SK-N-MC (cell line): ENCODE data around the gene POU4F3.

Experiments used
- EZH2 ChIP-seq: fragments of 200-600 bp; sonication (generic); IDR thresholded peaks from one replicate; pipeline ENCODE4 v1.6.1; 2017; ENCODE audit warnings: antibody characterized with exemption
- POLR2AphosphoS5 ChIP-seq: IDR thresholded peaks from 2 replicates; pipeline ENCODE4 v1.6.1; 2012; ENCODE audit warnings: mild to moderate bottlenecking, low read depth, low read length, borderline replicate concordance

DNA sequence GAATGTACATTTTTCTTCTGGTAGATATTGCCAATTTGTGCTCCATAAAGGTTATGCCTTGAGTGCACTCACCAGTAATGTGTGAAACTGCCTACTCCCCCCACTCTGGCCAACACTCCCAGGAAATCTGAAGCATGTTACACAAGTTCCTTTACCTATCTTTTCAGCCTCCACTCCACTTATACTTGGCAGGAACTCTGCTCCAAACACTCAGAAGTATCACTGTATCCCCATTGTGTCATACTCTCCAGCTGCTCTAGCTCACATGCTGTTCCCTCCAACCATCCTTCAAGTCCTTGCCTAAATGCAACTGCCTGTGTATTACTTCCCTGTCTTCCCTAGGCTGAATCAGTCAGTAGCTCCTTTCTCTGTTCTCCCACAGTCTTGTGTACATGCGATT lies 28.3 kb downstream of the POU4F3 start:
- no peak for TF ChIP-seq EZH2
- TF ChIP-seq POLR2AphosphoS5, result no peak
